IMR-90 (cell line): ENCODE measurements around the gene PRSS1. TPM values are rescaled to one million over a fixed set of nuclear protein-coding genes. Genes with fewer than 3 reads are reported as not detected.

ENCODE experiments used
- ATAC-seq: fragments of 200-7000 bp; cut with Tn5 transposase; 2 replicates; pipeline ENCODE4 v1.9.1; 2020; ENCODE audit warnings: low read depth, mild to moderate bottlenecking, moderate library complexity
- BruUV-seq: library from RNA; stranded (reverse); fragments of 400-500 nt; replicated peaks from 2 replicates; lab custom pipeline; 2021; lab: Mats Ljungman, UMichigan
- CTCF ChIA-PET: fragments of 300-600 bp; formaldehyde crosslinking; extraction: SDS; loops from one replicate; lab custom pipeline; 2021; ENCODE audit warnings: antibody characterized with exemption; lab: Yijun Ruan, JAX
- POLR2A ChIA-PET: fragments of 300-600 bp; sonication (Branson Sonifier 250); formaldehyde crosslinking; loops from one replicate; lab custom pipeline; 2022; ENCODE audit warnings: antibody characterized with exemption; ENCODE audit not compliant: unreplicated experiment; lab: Charles Lee
- DNase-seq: peaks from one replicate; pipeline ENCODE4 v3.0.0; 2013
- H2AFZ ChIP-seq: replicated peaks from 2 replicates; pipeline ENCODE3; 2013; ENCODE audit warnings: low read length, mild to moderate bottlenecking; ENCODE audit not compliant: poor library complexity
- H2AK5ac ChIP-seq: 2 replicates; pipeline ENCODE4 v1.6.1; 2013; ENCODE audit warnings: low read depth, low read length, inconsistent platforms
- H2AK9ac ChIP-seq: replicated peaks from 2 replicates; pipeline ENCODE3; 2013; ENCODE audit warnings: mild to moderate bottlenecking, low read depth, low read length, moderate library complexity; ENCODE audit not compliant: poor library complexity
- H2BK120ac ChIP-seq: 2 replicates; pipeline ENCODE4 v1.6.1; 2013; ENCODE audit warnings: low read depth, low read length, inconsistent platforms
- H2BK15ac ChIP-seq: 3 replicates; pipeline ENCODE4 v1.6.1; 2013; ENCODE audit warnings: low read depth, low read length, inconsistent platforms
- H2BK20ac ChIP-seq: 2 replicates; pipeline ENCODE4 v1.6.1; 2013; ENCODE audit warnings: low read depth, mild to moderate bottlenecking, inconsistent platforms, low read length, moderate library complexity
- H2BK5ac ChIP-seq: 2 replicates; pipeline ENCODE4 v1.6.1; 2013; ENCODE audit warnings: mild to moderate bottlenecking, low read depth, low read length, inconsistent platforms; ENCODE audit not compliant: poor library complexity, severe bottlenecking
- H3K14ac ChIP-seq: replicated peaks from 2 replicates; pipeline ENCODE4 v1.6.1; 2013; ENCODE audit warnings: low read depth, low read length, inconsistent platforms
- H3K18ac ChIP-seq: 2 replicates; pipeline ENCODE4 v1.6.1; 2013; ENCODE audit warnings: low read depth, low read length, control low read depth
- H3K23ac ChIP-seq: 2 replicates; pipeline ENCODE4 v1.6.1; 2013; ENCODE audit warnings: low read depth, low read length, inconsistent platforms
- H3K27ac ChIP-seq: 2 replicates; pipeline ENCODE4 v1.5.1; 2013; ENCODE audit warnings: mild to moderate bottlenecking, control low read depth, low read length; ENCODE audit not compliant: insufficient read depth
- H3K27me3 ChIP-seq: 2 replicates; pipeline ENCODE4 v1.6.1; 2013; ENCODE audit warnings: low read length; ENCODE audit not compliant: control insufficient read depth, insufficient read depth
- H3K36me3 ChIP-seq: 2 replicates; pipeline ENCODE4 v1.6.1; 2013; ENCODE audit warnings: low read length, mixed read lengths; ENCODE audit not compliant: control insufficient read depth, insufficient read depth
- H3K4ac ChIP-seq: 2 replicates; pipeline ENCODE4 v1.6.1; 2013; ENCODE audit warnings: low read depth, low read length, inconsistent platforms
- H3K4me1 ChIP-seq: 2 replicates; pipeline ENCODE4 v1.6.1; 2013; ENCODE audit warnings: low read length, mixed read lengths; ENCODE audit not compliant: control insufficient read depth, insufficient read depth
- H3K4me2 ChIP-seq: 2 replicates; pipeline ENCODE4 v1.6.1; 2013; ENCODE audit warnings: low read depth, mild to moderate bottlenecking, control low read depth, low read length, moderate library complexity
- H3K4me3 ChIP-seq: 2 replicates; pipeline ENCODE4 v1.5.1; 2013; ENCODE audit warnings: low read depth, mild to moderate bottlenecking, control low read depth, low read length, moderate library complexity; ENCODE audit not compliant: insufficient read depth
- H3K56ac ChIP-seq: 2 replicates; pipeline ENCODE4 v1.6.1; 2013; ENCODE audit warnings: low read length, inconsistent platforms; ENCODE audit not compliant: insufficient read depth; ENCODE audit errors: extremely low read depth
- H3K79me1 ChIP-seq, 2 experiments: 2 replicates each; pipeline ENCODE4 v1.6.1; 2013; ENCODE audit warnings: low read length in 2 of 2, inconsistent platforms in 1 of 2, low read depth in 1 of 2
- H3K9ac ChIP-seq: 2 replicates; pipeline ENCODE4 v1.6.1; 2013; ENCODE audit warnings: low read depth, low read length, control low read depth
- H3K9me1 ChIP-seq: 2 replicates; pipeline ENCODE4 v1.6.1; 2013; ENCODE audit warnings: low read length, inconsistent platforms; ENCODE audit not compliant: insufficient read depth
- H3K9me3 ChIP-seq: 2 replicates; pipeline ENCODE4 v1.6.1; 2013; ENCODE audit warnings: low read length; ENCODE audit not compliant: control insufficient read depth, insufficient read depth
- H4K20me1 ChIP-seq: 2 replicates; pipeline ENCODE4 v1.6.1; 2013; ENCODE audit warnings: low read length, inconsistent platforms; ENCODE audit not compliant: insufficient read depth
- H4K5ac ChIP-seq: 2 replicates; pipeline ENCODE4 v1.6.1; 2013; ENCODE audit warnings: mild to moderate bottlenecking, low read depth, low read length, control low read depth
- H4K8ac ChIP-seq, 2 experiments: 2 replicates each; pipeline ENCODE4 v1.6.1; 2013; ENCODE audit warnings: low read depth in 2 of 2, low read length in 2 of 2, control low read depth in 1 of 2, inconsistent platforms in 1 of 2
- H4K91ac ChIP-seq: 2 replicates; pipeline ENCODE4 v1.6.1; 2013; ENCODE audit warnings: low read depth, low read length, inconsistent platforms; ENCODE audit not compliant: insufficient read depth
- BHLHE40 ChIP-seq: fragments of 150-350 bp; IDR thresholded peaks from 2 replicates; pipeline ENCODE4 v1.6.1; 2016; ENCODE audit warnings: mild to moderate bottlenecking, low read depth, low read length
- CEBPB ChIP-seq: IDR thresholded peaks from 2 replicates; pipeline ENCODE4 v1.6.1; 2012; ENCODE audit warnings: low read depth, low read length, improper control_type of control experiment
- CHD1 ChIP-seq: IDR thresholded peaks from 2 replicates; pipeline ENCODE4 v1.6.1; 2012; ENCODE audit warnings: low read depth, low read length, improper control_type of control experiment
- CTCF ChIP-seq: conservative IDR thresholded peaks from 2 replicates; pipeline ENCODE4 v1.5.1; 2012; ENCODE audit warnings: mild to moderate bottlenecking, low read depth, low read length, improper control_type of control experiment
- FOS ChIP-seq: fragments of 150-350 bp; IDR thresholded peaks from 2 replicates; pipeline ENCODE4 v1.6.1; 2016; ENCODE audit warnings: low read depth, low read length
- MAFK ChIP-seq: IDR thresholded peaks from 2 replicates; pipeline ENCODE4 v1.6.1; 2012; ENCODE audit warnings: low read depth, low read length, improper control_type of control experiment
- MAZ ChIP-seq: IDR thresholded peaks from 2 replicates; pipeline ENCODE4 v1.6.1; 2012; ENCODE audit warnings: low read depth, mild to moderate bottlenecking, low read length, improper control_type of control experiment, moderate library complexity, borderline replicate concordance
- MXI1 ChIP-seq: IDR thresholded peaks from 2 replicates; pipeline ENCODE4 v1.6.1; 2012; ENCODE audit warnings: low read depth, mild to moderate bottlenecking, low read length, moderate library complexity, borderline replicate concordance
- NFE2L2 ChIP-seq: fragments of 150-350 bp; IDR thresholded peaks from 2 replicates; pipeline ENCODE4 v1.6.1; 2016; ENCODE audit warnings: low read depth, mild to moderate bottlenecking, low read length
- RAD21 ChIP-seq: IDR thresholded peaks from 2 replicates; pipeline ENCODE4 v1.6.1; 2012; ENCODE audit warnings: low read length, improper control_type of control experiment
- RCOR1 ChIP-seq: IDR thresholded peaks from 2 replicates; pipeline ENCODE4 v1.6.1; 2012; ENCODE audit warnings: mild to moderate bottlenecking, low read length, improper control_type of control experiment; ENCODE audit not compliant: insufficient replicate concordance
- RFX5 ChIP-seq: IDR thresholded peaks from 2 replicates; pipeline ENCODE4 v1.8.0; 2012; ENCODE audit warnings: low read depth, mild to moderate bottlenecking, low read length, moderate library complexity
- SMC3 ChIP-seq: fragments of 150-350 bp; IDR thresholded peaks from 2 replicates; pipeline ENCODE4 v1.6.1; 2016; ENCODE audit warnings: low read depth, mild to moderate bottlenecking, antibody characterized with exemption, low read length, moderate library complexity
- WGBS, 2 experiments: methylation state at CpG; one replicate each; pipeline versions ENCODE4 v1.1.5 to v1.1.7; 2013; ENCODE audit warnings: missing lambda C conversion rate in 2 of 2; ENCODE audit not compliant: insufficient read length in 1 of 2; ENCODE audit errors: extremely low coverage in 2 of 2; 5-methylcytosine and 5-hydroxymethylcytosine counted together
- dilution Hi-C: fragments of 300-500 bp; cut with HindIII; formaldehyde crosslinking; loops from one replicate; pipeline ENCODE4 v1.14.3; 2018; ENCODE audit warnings: low sequenced_read_pairs; ENCODE audit not compliant: unreplicated experiment
- in situ Hi-C: fragments of 300-500 bp; cut with MboI; formaldehyde crosslinking; loops from 3 replicates; pipeline ENCODE4 v1.14.3; 2019; ENCODE audit warnings: low sequenced_read_pairs, inconsistent platforms, mixed read lengths
- intact Hi-C: fragments of 100-400 bp; cut with micrococcal nuclease; formaldehyde crosslinking; loops from 2 replicates; pipeline ENCODE4 v1.10.0; 2022
- polyA plus RNA-seq, 3 experiments: library from polyadenylated mRNA; depleted of rRNA; stranded (reverse); fragments of >200 nt; gene quantifications; 2 replicates each; pipeline ENCODE4 v1.2.3, GENCODE V29; 2012; ENCODE audit warnings: low replicate concordance in 1 of 3
- total RNA-seq: library from RNA; depleted of rRNA; stranded (reverse); fragments of >200 nt; gene quantifications from 2 replicates; pipeline ENCODE4 v1.2.3, GENCODE V29; 2012
- TF ChIP-seq, protein P1 (sequence below): fragments of 150-350 bp; IDR thresholded peaks from 2 replicates; pipeline ENCODE4 v1.6.1; 2017; ENCODE audit warnings: mild to moderate bottlenecking, antibody characterized with exemption, low read length, low read depth

Gene PRSS1
- total and polyA plus RNA-seq, 2 of the 4 experiments (the other 2 are of a cell fraction) = not detected

DNA sequence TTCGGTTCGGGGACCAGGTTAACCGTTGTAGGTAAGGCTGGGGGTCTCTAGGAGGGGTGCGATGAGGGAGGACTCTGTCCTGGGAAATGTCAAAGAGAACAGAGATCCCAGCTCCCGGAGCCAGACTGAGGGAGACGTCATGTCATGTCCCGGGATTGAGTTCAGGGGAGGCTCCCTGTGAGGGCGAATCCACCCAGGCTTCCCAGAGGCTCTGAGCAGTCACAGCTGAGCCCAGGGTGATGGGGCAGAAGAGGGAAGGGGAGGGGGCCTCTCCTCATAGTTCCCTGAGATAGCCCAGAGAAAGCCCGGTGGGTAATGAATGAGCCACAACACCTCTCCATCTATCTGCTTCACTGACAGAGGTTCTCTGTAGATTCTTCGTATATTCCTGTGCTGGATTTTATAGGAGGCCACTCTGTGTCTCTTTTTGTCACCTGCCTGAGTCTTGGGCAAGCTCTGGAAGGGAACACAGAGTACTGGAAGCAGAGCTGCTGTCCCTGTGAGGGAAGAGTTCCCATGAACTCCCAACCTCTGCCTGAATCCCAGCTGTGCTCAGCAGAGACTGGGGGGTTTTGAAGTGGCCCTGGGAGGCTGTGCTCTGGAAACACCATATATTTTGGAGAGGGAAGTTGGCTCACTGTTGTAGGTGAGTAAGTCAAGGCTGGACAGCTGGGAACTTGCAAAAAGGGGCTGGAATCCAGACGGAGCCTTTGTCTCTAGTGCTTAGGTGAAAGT, 37.9 kb downstream of the PRSS1 start (continued):
- no peak for TF ChIP-seq CHD1

DNA sequence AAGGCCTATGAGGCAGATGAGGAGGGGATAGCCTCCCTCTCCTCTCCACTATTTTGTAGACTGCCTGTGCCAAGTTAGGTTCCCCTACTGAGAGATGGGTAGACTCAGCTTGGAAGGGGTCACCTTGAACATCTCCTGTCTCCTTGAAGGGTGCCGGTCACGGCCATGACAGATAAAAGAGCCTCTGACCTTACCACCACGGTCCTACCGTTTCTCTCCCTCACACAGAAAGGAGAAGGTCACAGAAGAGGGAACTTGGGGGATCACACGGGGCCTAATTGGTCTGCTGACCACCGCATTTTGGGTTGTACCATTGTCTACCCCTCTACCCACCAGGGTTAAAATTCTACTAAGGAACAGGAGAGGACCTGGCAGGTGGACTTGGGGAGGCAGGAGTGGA, 38.5 kb downstream of the PRSS1 start:
- WGBS, 2 experiments = no CpG with 5 or more reads among the region's 6 CpGs
- TF ChIP-seq MAZ (no peak), CEBPB (no peak), MAFK (no peak), CTCF (no peak), RAD21 (no peak), RFX5 (no peak), MXI1 (no peak), NFE2L2 (no peak), CHD1 (no peak), BHLHE40 (no peak), RCOR1 (no peak), FOS (no peak), SMC3 (no peak)
- TF ChIP-seq, protein P1, sequence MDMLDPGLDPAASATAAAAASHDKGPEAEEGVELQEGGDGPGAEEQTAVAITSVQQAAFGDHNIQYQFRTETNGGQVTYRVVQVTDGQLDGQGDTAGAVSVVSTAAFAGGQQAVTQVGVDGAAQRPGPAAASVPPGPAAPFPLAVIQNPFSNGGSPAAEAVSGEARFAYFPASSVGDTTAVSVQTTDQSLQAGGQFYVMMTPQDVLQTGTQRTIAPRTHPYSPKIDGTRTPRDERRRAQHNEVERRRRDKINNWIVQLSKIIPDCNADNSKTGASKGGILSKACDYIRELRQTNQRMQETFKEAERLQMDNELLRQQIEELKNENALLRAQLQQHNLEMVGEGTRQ = no peak

More for the DNA sequence above, 38.5 kb downstream of the PRSS1 start:
- Histone ChIP-seq H2AK5ac (no peak overlapping the region), H3K14ac (no peak overlapping the region), H3K27me3 (peaks cover 10% of the 10 kb centered on the region), H2AFZ (no peak overlapping the region), H3K36me3 (no peaks in the 10 kb centered on the region), H4K91ac (no peak overlapping the region), H3K56ac (no peak overlapping the region), H3K4ac (no peak overlapping the region), H3K4me2 (no peak overlapping the region), H2BK20ac (no peak overlapping the region), H3K9me1 (no peaks in the 10 kb centered on the region), H4K20me1 (no peaks in the 10 kb centered on the region), H4K8ac (no peak overlapping the region), H2BK120ac (no peak overlapping the region), H3K9ac (no peak overlapping the region), H3K18ac (no peak overlapping the region), H3K27ac (no peak overlapping the region), H2AK9ac (no peak overlapping the region), H3K9me3 (no peaks in the 10 kb centered on the region), H3K4me3 (no peak overlapping the region), H3K23ac (no peak overlapping the region), H3K79me1 (no peaks in the 10 kb centered on the region), H2BK15ac (no peak overlapping the region), H3K4me1 (no peaks in the 10 kb centered on the region), H2BK5ac (no peak overlapping the region), H4K5ac (no peak overlapping the region)
- dilution Hi-C loops = loop anchor here (25.0 kb wide), 1 partner anchor 275 kb away; no protein-coding TSS in a partner anchor
- intact Hi-C loops = no loop called here
- in situ Hi-C loops = loop anchor here (10.0 kb wide), 1 partner anchor 183 kb away; no protein-coding TSS in a partner anchor
- DNase-seq (no peak), ATAC-seq (no peak)
- ChIA-PET CTCF (interaction anchor here (0.9 to 1.1 kb wide), 2 partner anchors 184 to 253 kb away, joined by 3 read pairs; no protein-coding TSS in a partner anchor), POLR2A (no interaction called here)
- BruUV-seq = no TSS peak
